Activated T-cell treated with anti-CD3 and anti-CD28 coated beads, Interleukin-2, amount 50 U/mL, for 72 hours (primary cell): Measurements from ENCODE around the gene KIAA1671. TPM values are rescaled to one million over a fixed set of nuclear protein-coding genes. Genes with fewer than 3 reads are reported as not detected.

Experiments
- ATAC-seq, 2 donors: fragments of 150-1000 bp; cut with Tn5 transposase; replicated peaks in 1 of 2; 2 replicates each; pipeline ENCODE4 v1.10.0; 2021; ENCODE audit warnings: moderate library complexity in 2 of 2, mild to moderate bottlenecking in 1 of 2
- DNase-seq, 2 donors: peaks; one replicate each; pipeline ENCODE4 v3.0.0; 2021 to 2022; ENCODE audit warnings: mixed read lengths in 1 of 2
- H3K27ac Mint-ChIP-seq: one replicate; pipeline ENCODE4 v1.8.0; 2022; ENCODE audit warnings: mild to moderate bottlenecking, moderate library complexity, mixed read lengths
- H3K27me3 Mint-ChIP-seq: one replicate; pipeline ENCODE4 v1.8.0; 2022; ENCODE audit warnings: low read depth, mixed read lengths
- H3K36me3 Mint-ChIP-seq, 2 donors: one replicate each; pipeline ENCODE4 v1.8.0; 2022; ENCODE audit warnings: mixed read lengths in 2 of 2, mild to moderate bottlenecking in 1 of 2; ENCODE audit not compliant: insufficient read depth in 2 of 2
- H3K4me1 Mint-ChIP-seq: one replicate; pipeline ENCODE4 v1.8.0; 2022; ENCODE audit warnings: low read depth, mixed read lengths
- H3K4me3 Mint-ChIP-seq, 2 donors: one replicate each; pipeline ENCODE4 v1.8.0; 2022; ENCODE audit warnings: mild to moderate bottlenecking in 2 of 2, mixed read lengths in 2 of 2, moderate library complexity in 2 of 2
- H3K9me3 Mint-ChIP-seq, 2 donors: one replicate each; pipeline ENCODE4 v1.8.0; 2022; ENCODE audit warnings: mixed read lengths in 2 of 2
- total RNA-seq, 2 donors: library from RNA; stranded (reverse); gene quantifications; one replicate each; pipeline ENCODE4 v1.2.3, GENCODE V29; 2022

Gene KIAA1671
- total RNA-seq, 2 donors from 2014 or later: 6.6 to 10.8 TPM

DNA sequence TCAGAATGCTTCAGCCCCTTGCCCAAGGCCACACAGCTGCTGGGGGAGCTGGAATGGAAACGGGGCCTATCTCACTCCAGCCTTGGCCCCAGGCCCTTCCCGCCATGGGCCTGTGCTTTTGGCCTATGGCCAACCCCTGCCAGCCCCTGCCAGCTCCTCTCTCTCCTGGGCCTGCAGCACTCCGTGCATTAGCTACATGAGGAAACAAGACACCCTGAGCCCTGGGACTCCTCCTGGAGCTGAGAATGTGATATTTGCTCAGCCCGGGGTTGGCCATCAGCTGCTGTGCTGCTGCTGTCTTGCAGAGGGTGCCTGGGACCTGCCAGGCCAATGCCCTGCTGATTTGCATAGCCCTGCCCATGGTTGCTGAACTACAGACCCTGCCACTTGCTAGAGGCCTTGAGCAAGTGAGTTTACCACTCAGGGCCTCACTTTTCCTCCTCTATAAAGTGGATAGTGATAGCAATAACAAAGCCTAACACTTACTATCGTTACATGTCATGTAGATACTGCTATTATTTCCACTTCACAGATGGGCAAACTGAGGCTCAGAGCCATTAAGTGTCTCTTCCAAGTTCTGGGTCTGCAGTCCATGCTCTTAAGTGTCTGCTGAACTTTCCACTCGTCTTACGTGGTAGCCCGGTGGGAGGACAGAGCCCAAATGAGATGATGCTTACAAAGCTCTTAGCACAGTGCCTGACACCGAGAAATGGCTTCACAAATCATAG is 99.6 kb downstream of the KIAA1671 start:
- Mint-ChIP-seq H3K4me3 (no peak overlapping the region), H3K4me1 (peaks cover 29% of the 10 kb centered on the region), H3K36me3 (peaks cover 8 to 9% of the 10 kb centered on the region in 2 donors)

DNA sequence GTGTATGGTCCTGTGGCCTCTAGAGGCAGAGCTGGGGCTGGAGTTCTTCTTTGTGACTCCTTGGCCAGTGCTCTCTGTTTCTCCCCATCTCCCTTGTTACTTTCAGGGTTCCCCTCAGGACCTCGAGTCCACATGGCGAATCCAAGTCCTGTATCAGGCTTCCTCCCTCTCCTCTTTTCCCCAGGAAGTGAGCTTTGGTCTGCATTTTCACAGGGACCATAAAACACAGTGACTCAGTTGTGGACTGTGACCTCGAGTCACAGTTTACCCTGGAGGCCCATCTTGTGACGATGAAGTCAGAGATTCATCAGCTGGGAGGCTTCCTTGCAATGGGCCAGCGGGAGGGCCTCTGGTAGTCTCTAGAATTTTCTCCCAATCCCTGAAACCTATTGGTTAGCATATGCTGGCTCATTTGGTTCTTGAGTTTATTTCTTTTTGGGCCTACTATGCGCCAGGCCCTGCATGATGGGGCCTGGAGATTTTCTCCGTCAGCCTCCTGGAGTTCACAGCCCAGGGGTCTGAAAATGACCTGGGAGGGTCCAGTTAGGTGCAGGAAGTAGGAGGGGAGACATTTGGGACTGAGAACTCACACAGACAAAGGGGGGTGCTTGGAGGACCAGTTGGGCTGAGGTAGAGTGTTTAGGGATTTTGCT is 100.8 kb downstream of the KIAA1671 start:
- H3K36me3 Mint-ChIP-seq: peaks cover 8 to 9% of the 10 kb centered on the region in 2 donors
- DNase-seq (no peak), ATAC-seq (no peak)
- peaks cover 0 to 1% of the 10 kb centered on the region in 2 donors for H3K9me3 Mint-ChIP-seq
- H3K27ac Mint-ChIP-seq: no peak overlapping the region
- H3K4me3 Mint-ChIP-seq: peak overlapping the region in 1 of 2 donors; percentile 62
- H3K27me3 Mint-ChIP-seq: peaks cover 8% of the 10 kb centered on the region
- H3K4me1 Mint-ChIP-seq: peaks cover 41% of the 10 kb centered on the region

More for the DNA sequence above, 99.6 kb downstream of the KIAA1671 start:
- ATAC-seq (no peak), DNase-seq (no peak)
- peaks cover 10% of the 10 kb centered on the region for H3K27me3 Mint-ChIP-seq
- H3K9me3 Mint-ChIP-seq: peaks cover 0 to 1% of the 10 kb centered on the region in 2 donors
- H3K27ac Mint-ChIP-seq: no peak overlapping the region

DNA sequence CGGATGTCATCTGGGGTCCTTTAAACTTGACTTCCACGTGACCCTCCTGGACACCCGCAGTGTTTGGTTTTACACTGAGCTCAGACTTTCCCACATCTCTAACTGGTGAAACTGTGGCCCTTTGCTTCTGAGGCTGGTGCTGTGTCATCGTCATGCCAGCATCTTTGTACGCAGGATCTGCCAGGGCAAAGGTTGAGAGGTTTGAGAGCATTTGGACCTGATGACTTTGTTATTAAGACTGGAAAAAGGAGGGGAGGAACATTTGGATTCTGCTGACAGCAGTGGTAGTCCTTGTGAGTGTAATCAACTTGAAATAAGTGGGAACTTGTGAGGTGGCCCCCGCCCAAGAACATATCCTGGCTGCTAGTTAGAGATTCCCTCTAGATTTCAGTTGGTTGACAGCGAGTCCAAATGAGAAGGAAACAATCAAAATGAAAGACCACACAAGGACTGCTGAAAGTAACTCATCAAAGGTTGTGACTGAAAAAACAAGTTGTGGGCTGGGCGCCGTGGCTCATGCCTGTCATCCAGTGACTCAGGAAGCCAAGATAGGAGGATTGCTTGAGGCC is 102.5 kb downstream of the KIAA1671 start:
- ATAC-seq: peak; percentile 84 to 89
- Mint-ChIP-seq H3K27ac (peak overlapping the region; percentile 27), H3K4me1 (peaks cover 55% of the 10 kb centered on the region), H3K36me3 (peaks cover 8 to 9% of the 10 kb centered on the region in 2 donors), H3K9me3 (peaks cover 0 to 1% of the 10 kb centered on the region in 2 donors), H3K4me3 (peak overlapping the region; percentile 49 to 65), H3K27me3 (peaks cover 8% of the 10 kb centered on the region)
- peak; percentile 82 to 87 for DNase-seq

DNA sequence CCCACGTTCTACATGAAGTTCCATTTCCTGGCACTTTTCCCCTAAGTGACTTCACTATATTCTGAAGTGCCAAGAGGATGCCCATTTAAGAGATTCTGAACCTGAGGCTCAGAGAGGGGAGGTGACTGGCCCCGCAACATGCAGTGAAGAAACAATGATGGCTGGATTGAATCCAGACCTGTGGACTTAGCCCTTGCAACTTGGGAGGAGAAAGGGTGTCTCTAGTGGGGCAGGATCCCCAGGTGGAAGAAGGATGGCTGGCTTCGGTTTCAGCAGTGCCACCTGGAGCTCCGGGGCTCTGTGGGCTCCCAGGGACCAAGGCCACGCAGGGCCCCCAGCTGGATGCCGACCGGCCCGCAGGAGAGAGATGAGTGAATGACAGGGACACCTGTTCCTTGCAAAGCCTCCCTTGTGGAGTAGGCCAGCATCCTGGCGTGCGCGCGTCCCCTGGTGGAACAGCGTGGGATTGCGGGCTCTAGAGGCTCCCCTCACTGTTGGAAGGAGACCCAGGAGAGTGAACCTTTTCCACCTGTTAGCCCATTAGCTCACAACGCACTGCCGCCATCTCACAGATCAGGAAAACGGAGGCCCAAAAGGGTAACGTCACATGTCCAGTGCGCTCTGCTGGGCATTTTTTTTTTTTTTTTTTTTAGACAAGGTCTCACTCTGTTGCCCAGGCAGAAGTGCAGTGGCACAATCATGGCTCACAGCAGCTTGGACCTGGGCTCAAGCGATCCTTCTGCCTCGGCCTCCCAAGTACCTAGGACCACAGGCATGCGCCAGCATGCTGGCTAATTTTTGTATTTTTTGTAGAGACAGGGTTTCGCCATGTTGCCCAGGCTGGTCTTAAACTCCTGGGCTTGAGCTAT is 104.7 kb downstream of the KIAA1671 start:
- peaks cover 8% of the 10 kb centered on the region for H3K27me3 Mint-ChIP-seq

DNA sequence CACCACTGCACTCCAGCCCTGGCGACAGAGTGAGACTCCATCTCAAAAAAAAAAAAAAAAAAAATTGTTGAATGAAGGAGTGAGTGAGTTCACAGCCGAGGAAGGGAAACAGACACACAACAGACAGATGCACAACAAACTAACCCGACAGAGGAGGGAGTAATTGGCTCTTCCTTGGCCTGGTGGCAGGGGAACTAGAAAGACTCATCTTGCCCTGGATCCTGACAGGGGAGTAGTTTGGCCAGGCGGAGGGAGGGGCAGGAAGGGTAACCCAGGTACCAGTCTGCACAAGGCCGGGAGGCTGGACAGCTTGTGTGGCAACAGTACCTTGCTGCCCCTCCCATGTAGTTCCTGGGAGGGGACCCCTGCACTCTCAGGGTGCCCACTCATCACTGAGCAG is 106.9 kb downstream of the KIAA1671 start:
- Mint-ChIP-seq H3K27ac (no peak overlapping the region), H3K4me3 (no peak overlapping the region), H3K9me3 (no peaks in the 10 kb centered on the region), H3K27me3 (peaks cover 8% of the 10 kb centered on the region), H3K4me1 (peaks cover 84% of the 10 kb centered on the region), H3K36me3 (no peaks in the 10 kb centered on the region)
- ATAC-seq (no peak), DNase-seq (no peak)

More for the DNA sequence above, 104.7 kb downstream of the KIAA1671 start:
- no peak overlapping the region for H3K4me3 Mint-ChIP-seq
- ATAC-seq (peak; percentile 35 to 43), DNase-seq (peak; percentile 81 to 87)
- H3K4me1 Mint-ChIP-seq: peaks cover 77% of the 10 kb centered on the region
- no peaks in the 10 kb centered on the region for H3K36me3 Mint-ChIP-seq
- H3K9me3 Mint-ChIP-seq: no peaks in the 10 kb centered on the region
- H3K27ac Mint-ChIP-seq: no peak overlapping the region

DNA sequence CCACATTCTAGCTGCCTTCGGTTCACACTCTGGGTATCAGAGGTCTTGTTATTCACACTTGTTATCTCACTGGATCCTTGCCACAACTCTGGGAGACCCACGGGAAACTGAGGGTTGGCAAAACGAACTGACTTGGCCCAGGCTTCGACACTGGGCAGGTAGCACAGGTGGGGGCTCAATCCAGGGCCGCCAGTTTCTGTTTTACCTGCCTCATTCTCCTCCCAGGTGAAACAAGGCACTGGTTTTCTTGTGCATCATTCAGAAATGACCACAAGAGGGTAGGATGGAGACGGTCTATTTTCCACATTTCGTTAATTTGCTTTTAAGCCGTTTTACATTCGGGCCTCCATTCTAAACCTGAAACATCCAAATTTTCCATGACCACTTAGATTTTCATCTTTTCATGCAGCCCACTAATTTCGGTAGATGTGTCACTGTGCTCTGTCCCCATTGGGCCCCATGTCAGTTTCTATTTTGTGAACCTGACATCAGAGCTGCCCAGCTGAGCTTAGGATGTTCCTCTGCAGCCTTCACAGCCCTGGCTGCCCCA is 108.1 kb downstream of the KIAA1671 start:
- DNase-seq (peak; percentile 58 to 69), ATAC-seq (peak; percentile 87 to 88)
- Mint-ChIP-seq H3K4me3 (peak overlapping the region; percentile 74 to 77), H3K27me3 (peaks cover 8% of the 10 kb centered on the region), H3K4me1 (peaks cover 82% of the 10 kb centered on the region), H3K27ac (peak overlapping the region; percentile 95), H3K9me3 (no peaks in the 10 kb centered on the region), H3K36me3 (no peaks in the 10 kb centered on the region)

DNA sequence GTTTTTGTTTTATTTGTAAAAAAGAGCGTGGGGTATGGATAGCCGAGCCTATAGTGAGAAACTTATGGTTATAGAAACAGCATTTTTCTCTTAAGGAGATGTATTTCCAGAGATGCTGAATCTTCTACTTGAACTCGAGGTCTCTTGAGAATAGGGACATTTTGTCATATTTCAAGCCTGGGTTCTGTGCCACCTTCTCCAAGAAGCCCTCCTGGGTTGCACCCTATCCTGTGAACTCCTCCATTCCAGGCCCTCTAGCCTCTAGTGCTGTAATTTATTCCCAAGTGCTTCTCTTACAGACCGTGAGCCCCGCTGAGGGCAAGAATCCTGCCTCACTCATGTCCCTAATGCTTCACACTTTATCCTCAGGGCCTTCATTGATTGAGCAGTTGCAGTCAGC is 108.6 kb downstream of the KIAA1671 start:
- H3K27ac Mint-ChIP-seq: peak overlapping the region; percentile 96
- peak overlapping the region; percentile 74 to 77 for H3K4me3 Mint-ChIP-seq
- H3K4me1 Mint-ChIP-seq: peaks cover 82% of the 10 kb centered on the region
- H3K9me3 Mint-ChIP-seq: no peaks in the 10 kb centered on the region
- DNase-seq (no peak), ATAC-seq (no peak)
- H3K27me3 Mint-ChIP-seq: peaks cover 8% of the 10 kb centered on the region
- no peaks in the 10 kb centered on the region for H3K36me3 Mint-ChIP-seq

DNA sequence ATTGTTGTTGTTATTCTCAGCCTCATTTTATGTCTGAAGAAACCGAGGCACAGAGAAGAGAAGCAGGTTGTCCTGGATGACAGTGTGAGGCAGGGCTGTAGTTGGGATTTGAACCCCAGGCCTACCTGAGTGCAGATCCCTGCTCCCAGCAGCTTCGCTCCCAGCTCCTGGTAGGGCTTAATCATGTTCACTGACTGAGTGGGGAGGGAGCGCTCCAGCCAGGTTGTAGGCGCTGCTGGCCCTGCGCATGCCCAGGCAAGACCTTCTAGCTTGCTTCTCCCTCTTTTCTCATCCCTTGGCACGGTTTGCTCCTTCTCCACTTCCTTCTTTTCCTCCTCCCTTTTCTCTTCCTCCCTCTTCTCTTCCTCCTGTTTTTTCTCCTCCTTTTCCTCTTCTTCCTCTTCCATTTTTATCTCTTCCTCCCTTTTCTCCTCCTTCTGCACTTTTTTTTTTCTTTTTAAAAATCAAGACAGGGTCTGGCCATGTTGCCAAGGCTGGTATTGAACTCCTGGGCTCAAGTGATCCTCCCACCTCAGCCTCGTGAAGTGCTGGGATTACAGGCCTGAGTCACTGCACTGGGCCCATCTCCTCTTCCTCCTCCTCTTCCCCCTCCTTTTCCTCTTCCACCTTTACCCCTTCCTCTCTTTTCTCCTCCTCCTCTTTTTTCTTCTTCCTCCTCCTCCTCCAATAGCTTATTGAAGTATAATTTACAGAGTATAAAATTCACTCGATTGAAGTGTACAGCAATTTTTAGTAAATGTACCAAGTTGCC is 109.3 kb downstream of the KIAA1671 start:
- no peaks in the 10 kb centered on the region for H3K36me3 Mint-ChIP-seq
- H3K9me3 Mint-ChIP-seq: no peaks in the 10 kb centered on the region
- peaks cover 6% of the 10 kb centered on the region for H3K27me3 Mint-ChIP-seq
- ATAC-seq (no peak), DNase-seq (no peak)
- H3K4me1 Mint-ChIP-seq: peaks cover 80% of the 10 kb centered on the region
- H3K4me3 Mint-ChIP-seq: peak overlapping the region; percentile 74 to 77
- H3K27ac Mint-ChIP-seq: peak overlapping the region; percentile 96

DNA sequence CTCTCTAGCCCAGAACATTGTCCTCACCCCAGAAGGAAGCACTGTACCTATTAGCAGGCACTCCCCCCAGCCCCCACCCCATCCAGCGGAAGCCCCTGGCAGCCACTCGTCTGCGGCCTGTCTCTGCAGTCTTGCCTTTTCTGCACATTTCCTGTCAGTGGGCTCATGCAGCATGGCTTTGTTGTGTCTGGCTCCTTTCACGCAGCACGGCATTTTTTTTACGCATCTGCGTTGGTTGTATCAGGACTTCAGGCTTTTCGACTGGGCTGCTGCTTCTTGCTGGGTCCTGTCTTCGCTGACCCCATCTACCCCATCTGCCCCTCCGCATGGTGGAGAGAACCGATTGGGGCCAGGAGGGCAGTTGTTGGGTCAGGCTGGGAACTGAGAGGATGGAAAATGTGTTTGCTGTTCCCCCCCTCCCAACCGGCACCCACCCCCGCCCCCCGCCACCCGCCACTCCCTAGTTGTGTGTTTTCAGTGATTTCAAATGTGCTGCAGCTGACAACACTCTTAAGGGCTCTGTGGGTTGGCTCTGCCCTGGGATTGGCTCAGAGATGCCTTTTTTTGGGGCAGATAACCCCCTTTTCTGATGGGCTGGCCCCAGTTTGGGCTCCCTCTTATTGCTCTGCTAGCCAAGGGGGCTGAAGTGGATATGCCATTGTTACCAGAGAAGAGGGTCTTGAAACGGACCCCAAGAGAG is 110.0 kb downstream of the KIAA1671 start:
- Mint-ChIP-seq H3K36me3 (no peaks in the 10 kb centered on the region), H3K4me1 (peaks cover 79% of the 10 kb centered on the region), H3K27me3 (no peaks in the 10 kb centered on the region), H3K9me3 (no peaks in the 10 kb centered on the region), H3K4me3 (peak overlapping the region; percentile 74 to 77), H3K27ac (peak overlapping the region; percentile 96)
- DNase-seq: peak; percentile 53 to 58
- ATAC-seq: peak; percentile 46 to 61

DNA sequence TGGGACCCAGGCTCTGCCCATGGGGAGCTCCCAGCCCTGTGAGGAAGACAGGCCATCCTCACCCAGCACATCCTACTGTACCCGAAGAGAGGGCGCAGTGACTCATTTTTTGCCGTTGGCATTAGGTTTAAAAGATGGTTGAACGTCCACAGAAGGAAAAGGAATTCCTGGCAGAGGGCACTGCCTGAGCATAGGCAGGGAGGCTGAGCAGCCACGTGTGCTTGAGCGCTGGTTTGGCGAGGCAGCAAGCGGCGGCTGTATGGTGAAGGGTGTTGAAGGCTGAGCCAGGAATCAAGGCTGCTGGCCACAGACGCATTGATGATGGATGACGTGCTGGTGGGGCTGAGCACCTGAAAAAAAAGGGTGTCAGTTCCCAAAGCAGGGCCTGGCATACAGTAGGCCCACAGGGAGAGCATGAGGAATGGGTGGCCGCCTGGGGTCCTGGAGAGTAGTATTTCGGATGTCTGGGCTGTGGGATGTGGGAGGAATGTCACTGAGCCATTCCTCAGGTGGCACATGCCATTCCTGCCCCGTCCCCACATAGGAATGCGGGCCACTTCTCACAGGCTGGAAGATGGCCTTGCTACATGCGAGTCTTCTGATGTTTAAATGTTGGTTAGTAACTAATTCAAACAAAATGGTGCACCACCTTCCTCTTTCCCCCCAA is 112.5 kb downstream of the KIAA1671 start:
- DNase-seq (no peak), ATAC-seq (no peak)
- no peak overlapping the region for H3K4me3 Mint-ChIP-seq
- H3K27ac Mint-ChIP-seq: no peak overlapping the region
- no peaks in the 10 kb centered on the region for H3K36me3 Mint-ChIP-seq
- peaks cover 82% of the 10 kb centered on the region for H3K4me1 Mint-ChIP-seq
- no peaks in the 10 kb centered on the region for H3K27me3 Mint-ChIP-seq
- no peaks in the 10 kb centered on the region for H3K9me3 Mint-ChIP-seq

DNA sequence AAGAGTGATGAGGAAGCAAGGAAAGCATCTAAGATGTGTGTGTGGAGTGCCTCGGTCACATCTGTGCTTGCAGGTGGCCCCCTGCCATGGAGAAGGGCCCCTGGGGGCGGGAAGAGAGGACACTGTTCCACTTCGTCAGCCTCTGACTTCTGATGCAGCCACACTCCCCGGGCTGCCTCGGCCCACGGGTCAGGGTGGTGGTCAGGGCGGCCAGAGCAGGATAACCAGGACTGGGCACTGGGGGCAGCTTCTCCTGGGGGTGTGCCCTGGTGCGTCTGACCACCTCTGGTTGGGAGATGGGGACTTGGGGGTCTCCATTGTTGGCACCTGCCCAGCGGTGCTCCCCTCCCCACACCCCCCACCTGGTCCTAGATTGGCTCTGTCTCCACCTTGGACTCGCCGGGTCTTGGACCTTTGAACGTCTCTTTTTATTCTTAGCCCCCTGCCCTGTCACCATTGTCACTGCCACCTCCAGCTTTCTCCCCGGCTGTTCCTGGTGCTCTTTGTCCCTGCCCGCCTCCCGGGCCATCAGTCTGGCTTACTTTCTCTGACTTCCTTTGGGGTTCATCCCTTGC is 114.4 kb downstream of the KIAA1671 start:
- H3K4me3 Mint-ChIP-seq: peak overlapping the region; percentile 92 to 95
- H3K36me3 Mint-ChIP-seq: no peaks in the 10 kb centered on the region
- DNase-seq (no peak), ATAC-seq (no peak)
- peaks cover 82% of the 10 kb centered on the region for H3K4me1 Mint-ChIP-seq
- H3K27ac Mint-ChIP-seq: peak overlapping the region; percentile 88
- no peaks in the 10 kb centered on the region for H3K9me3 Mint-ChIP-seq
- no peaks in the 10 kb centered on the region for H3K27me3 Mint-ChIP-seq
